BE2C (cell line): ENCODE results near the gene IRF2.

ENCODE experiments used
- DNase-seq: peaks from one replicate; pipeline ENCODE4 v3.0.0-alpha.2; 2020
- H3K27me3 ChIP-seq: fragments of 250-450 bp; sonication (Bioruptor Pico); 2 replicates; pipeline ENCODE4 v1.5.1; 2020; ENCODE audit warnings: mild to moderate bottlenecking
- H3K36me3 ChIP-seq: fragments of 250-450 bp; sonication (Bioruptor Pico); 2 replicates; pipeline ENCODE4 v1.5.1; 2020; ENCODE audit warnings: mild to moderate bottlenecking
- H3K4me1 ChIP-seq: fragments of 250-450 bp; sonication (Bioruptor Pico); 2 replicates; pipeline ENCODE4 v1.5.1; 2020
- H3K4me3 ChIP-seq: 2 replicates; pipeline ENCODE4 v1.5.1; 2011; ENCODE audit warnings: low read depth, low read length
- H3K9me3 ChIP-seq: fragments of 250-450 bp; sonication (Bioruptor Pico); 2 replicates; pipeline ENCODE4 v1.5.1; 2020
- TF ChIP-seq, protein P1 (sequence below): IDR thresholded peaks from 2 replicates; pipeline ENCODE4 v1.5.1; 2012; ENCODE audit warnings: mild to moderate bottlenecking, low read depth, low read length

Gene IRF2

DNA sequence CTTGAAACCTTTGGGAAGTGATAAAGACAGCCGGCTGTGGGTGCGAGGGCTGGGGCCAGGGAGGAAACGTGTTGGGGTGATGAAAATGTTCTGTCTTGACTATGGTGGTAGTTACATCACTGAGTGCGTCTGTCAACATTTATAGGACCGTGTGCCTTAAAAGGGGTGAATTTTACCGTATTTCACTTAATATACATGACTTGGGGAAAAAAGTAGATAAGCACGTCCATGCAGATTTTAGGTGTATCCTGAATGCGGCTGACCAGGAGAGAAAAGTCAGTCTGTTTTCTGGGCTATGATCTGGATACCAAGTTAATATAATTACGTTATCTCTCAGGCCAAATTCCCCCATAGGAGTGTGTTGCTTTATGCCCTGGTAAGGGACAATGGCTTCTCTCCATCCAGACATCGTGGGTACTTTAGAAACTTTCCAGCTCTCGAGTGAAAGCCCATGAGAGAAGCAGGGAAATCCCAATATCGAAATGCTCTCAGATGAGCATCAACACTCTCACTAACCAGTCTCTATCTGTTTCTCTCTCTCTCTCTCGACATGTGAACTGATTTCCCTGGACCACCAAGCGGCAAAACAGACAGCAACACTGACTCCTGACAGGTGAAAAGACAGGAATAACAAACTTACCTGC lies 71.5 kb downstream of the IRF2 start:
- Histone ChIP-seq H3K36me3 (peaks cover 15% of the 10 kb centered on the region), H3K9me3 (no peaks in the 10 kb centered on the region), H3K27me3 (no peaks in the 10 kb centered on the region), H3K4me1 (peaks cover 9% of the 10 kb centered on the region), H3K4me3 (no peak overlapping the region)
- no peak for DNase-seq
- TF ChIP-seq, protein P1, sequence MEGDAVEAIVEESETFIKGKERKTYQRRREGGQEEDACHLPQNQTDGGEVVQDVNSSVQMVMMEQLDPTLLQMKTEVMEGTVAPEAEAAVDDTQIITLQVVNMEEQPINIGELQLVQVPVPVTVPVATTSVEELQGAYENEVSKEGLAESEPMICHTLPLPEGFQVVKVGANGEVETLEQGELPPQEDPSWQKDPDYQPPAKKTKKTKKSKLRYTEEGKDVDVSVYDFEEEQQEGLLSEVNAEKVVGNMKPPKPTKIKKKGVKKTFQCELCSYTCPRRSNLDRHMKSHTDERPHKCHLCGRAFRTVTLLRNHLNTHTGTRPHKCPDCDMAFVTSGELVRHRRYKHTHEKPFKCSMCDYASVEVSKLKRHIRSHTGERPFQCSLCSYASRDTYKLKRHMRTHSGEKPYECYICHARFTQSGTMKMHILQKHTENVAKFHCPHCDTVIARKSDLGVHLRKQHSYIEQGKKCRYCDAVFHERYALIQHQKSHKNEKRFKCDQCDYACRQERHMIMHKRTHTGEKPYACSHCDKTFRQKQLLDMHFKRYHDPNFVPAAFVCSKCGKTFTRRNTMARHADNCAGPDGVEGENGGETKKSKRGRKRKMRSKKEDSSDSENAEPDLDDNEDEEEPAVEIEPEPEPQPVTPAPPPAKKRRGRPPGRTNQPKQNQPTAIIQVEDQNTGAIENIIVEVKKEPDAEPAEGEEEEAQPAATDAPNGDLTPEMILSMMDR: no peak

DNA sequence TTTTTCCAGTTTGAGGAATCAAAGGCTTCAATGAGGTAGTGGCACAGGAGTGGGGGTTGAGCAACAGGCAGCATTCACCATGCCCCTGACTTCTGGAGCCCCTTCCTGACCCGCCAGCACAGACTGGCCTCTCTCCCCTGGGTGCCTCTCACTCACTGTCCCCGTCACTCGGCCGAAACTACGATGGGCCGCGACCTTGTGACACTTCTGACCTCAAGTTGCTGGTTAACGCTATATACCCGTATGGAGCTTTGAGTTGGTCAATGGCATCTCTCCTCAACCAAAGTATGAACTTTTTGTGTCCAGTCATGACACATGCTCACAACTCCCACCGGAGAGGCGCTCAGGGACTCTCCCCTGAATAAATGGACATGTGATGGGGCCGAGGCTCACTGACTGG lies 72.1 kb downstream of the IRF2 start:
- Histone ChIP-seq H3K4me1 (peaks cover 13% of the 10 kb centered on the region), H3K36me3 (peaks cover 18% of the 10 kb centered on the region), H3K4me3 (no peak overlapping the region), H3K27me3 (no peaks in the 10 kb centered on the region), H3K9me3 (no peaks in the 10 kb centered on the region)
- TF ChIP-seq, protein P1: no peak
- no peak for DNase-seq

DNA sequence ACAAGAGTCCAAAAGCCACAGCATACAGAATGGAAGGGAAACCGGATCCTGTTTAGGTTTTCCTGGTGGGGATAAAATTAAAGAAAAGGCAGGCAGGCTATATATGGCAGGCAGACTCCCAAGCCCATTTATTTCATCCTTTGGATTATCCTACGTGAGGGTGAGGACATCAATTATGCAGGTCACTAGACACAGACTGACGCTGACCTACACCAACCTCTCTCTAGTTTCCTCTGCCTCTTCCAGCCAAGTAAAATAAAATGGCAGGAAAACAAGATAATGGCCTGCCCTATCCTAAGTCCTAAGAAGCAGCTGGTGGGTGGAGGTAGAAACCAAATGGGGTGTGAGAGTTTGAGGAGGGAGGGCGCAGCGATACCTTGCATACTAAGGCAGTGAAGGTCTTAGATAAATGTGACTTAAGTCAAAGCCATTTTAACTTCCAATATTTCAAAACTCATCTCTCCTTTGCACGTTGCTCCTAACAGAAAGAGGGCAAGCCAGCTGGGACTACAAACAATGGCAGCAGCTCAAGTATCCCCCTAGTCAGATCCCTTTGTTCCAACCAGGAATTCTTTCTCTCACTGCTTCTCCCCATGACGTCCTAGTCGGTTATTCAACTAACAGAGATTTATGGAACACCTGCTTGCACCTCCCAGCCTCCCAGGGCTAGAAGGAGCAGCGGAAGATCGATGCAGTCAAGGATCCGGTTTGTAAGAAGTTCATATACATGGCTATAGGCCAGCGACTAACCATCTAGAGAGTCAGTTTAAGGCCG lies 72.8 kb downstream of the IRF2 start:
- peaks cover 13% of the 10 kb centered on the region for H3K4me1 ChIP-seq
- peaks cover 13% of the 10 kb centered on the region for H3K36me3 ChIP-seq
- no peaks in the 10 kb centered on the region for H3K9me3 ChIP-seq
- DNase-seq: no peak
- TF ChIP-seq, protein P1: no peak
- no peak overlapping the region for H3K4me3 ChIP-seq
- H3K27me3 ChIP-seq: no peaks in the 10 kb centered on the region

DNA sequence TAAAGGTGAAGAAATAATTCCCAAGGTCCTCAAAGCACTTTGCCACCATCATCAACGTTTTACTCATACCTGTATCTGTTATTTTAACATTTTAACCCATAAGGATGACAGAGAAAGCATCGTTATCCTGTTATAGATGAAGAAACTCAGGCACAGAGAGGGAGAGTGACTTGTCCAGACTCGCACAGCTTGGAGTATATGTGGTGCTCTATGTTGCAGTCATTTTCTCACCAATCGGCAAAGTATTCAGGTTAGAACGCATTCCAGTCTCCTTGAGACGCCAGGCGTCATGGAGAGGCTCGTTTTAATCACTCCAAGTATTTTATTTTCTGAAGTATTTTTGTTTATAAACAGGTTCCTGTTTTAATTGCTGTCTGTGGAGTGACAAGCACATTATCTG lies 73.5 kb downstream of the IRF2 start:
- no peaks in the 10 kb centered on the region for H3K27me3 ChIP-seq
- H3K4me1 ChIP-seq: peaks cover 13% of the 10 kb centered on the region
- H3K36me3 ChIP-seq: peaks cover 13% of the 10 kb centered on the region

DNA sequence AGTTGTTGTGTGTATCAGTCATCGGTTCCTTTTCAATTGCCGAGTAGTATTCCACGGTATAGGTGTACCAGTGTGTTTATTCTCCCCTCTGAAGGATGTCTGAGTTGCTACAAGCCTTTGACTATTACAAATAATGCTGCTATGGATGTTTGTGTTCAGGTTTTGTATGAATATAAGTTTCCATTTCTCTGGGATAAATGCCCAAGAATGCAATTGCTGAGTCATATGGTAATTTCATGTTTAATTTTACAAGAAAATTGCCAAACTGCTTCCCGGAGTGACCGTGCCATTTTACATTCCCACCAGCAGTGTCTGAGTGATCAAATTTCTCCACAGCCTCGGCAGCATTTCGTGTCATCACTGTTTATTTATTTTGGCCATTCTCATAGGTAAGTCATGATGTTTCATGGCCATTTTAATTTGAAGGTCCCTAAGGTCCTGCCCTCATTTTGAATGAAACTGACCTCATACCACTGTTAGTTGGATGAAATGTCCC lies 73.9 kb downstream of the IRF2 start:
- Histone ChIP-seq H3K36me3 (peaks cover 13% of the 10 kb centered on the region), H3K4me1 (peaks cover 13% of the 10 kb centered on the region), H3K9me3 (no peaks in the 10 kb centered on the region), H3K4me3 (no peak overlapping the region), H3K27me3 (no peaks in the 10 kb centered on the region)
- TF ChIP-seq, protein P1: no peak
- no peak for DNase-seq

More for the DNA sequence above, 73.5 kb downstream of the IRF2 start:
- TF ChIP-seq, protein P1: no peak
- Histone ChIP-seq H3K9me3 (no peaks in the 10 kb centered on the region), H3K4me3 (no peak overlapping the region)
- DNase-seq: no peak

DNA sequence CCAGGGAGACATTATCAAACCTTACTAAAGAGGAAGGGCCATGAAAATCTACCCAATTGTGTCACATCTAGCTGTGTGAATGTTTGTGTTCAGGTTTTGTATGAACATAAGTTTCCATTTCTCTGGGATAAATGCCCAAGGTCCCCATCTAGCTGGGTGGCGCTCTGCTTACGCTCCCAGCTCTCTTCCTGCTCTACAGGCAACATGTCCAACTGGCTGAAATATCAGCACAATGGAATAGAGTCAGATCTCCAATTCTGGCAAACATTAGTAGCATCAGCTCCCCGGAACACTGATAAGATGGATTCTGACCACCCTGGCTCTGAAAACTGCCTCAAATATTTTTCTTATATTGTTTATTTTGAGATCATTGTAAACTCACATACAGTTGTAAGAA lies 74.8 kb downstream of the IRF2 start:
- Histone ChIP-seq H3K27me3 (no peaks in the 10 kb centered on the region), H3K36me3 (peaks cover 13% of the 10 kb centered on the region), H3K9me3 (no peaks in the 10 kb centered on the region), H3K4me3 (no peak overlapping the region), H3K4me1 (peaks cover 13% of the 10 kb centered on the region)
- TF ChIP-seq, protein P1: no peak
- DNase-seq: no peak
